ENCODE results near the gene RASD1. TPM values are rescaled to one million over a fixed set of nuclear protein-coding genes. Genes with fewer than 3 reads are reported as not detected.

Gene RASD1
- total RNA-seq, 1 experiment from 2014 or later, result 0.30 TPM

DNA sequence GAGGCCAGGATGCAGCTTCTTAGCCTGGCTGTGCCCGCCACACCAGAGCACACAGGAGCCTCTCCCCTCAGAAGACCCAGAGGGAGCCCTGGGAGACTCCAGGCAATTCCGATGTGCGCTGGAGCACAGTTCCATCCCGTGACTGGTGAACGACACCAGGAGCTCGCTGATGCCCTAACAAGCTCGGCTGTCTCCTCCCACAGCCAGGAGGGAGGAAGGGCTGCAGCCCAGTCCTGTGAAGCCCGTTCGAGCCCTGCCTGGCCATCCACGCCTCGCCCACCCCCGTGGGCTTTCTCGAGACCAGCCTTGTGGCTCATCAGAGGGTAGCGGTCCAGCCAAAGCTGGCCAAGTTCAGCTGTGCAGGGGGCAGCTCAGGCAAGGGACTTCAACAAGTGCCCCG, 21.8 kb upstream of the RASD1 start:
- CTCF ChIA-PET, result no interaction called here

More for the DNA sequence above, 21.8 kb upstream of the RASD1 start:
- no peak overlapping the region for H3K4me2 ChIP-seq (ENCODE audit: low read length)
- H3K36me3 ChIP-seq (ENCODE audit: control insufficient read depth in 1 of 2, insufficient read depth in 2 of 2, low read length in 2 of 2), result no peaks in the 10 kb centered on the region
- H3K9me3 ChIP-seq (ENCODE audit: control insufficient read depth in 1 of 2, insufficient read depth in 1 of 2, low read depth in 1 of 2, low read length in 2 of 2), result no peaks in the 10 kb centered on the region
- intact Hi-C loops (cut with micrococcal nuclease), result no loop called here
- peaks cover 0 to 18% of the 10 kb centered on the region in 2 experiments; a peak in 1 of 4 replicates for H3K4me1 ChIP-seq (ENCODE audit: control insufficient read depth in 1 of 2, insufficient read depth in 2 of 2, low read length in 2 of 2)
- H3K79me2 ChIP-seq (ENCODE audit: insufficient read depth, low read length), result no peaks in the 10 kb centered on the region
- DNase-seq (ENCODE audit: low read depth, low spot score) (no peak), ATAC-seq (no peak)
- no peak overlapping the region for H3K4me3 ChIP-seq (replicated peaks in 1 of 2; ENCODE audit: low read depth in 1 of 2, low read length in 2 of 2)
- no TSS peak for BruUV-seq (replicated peaks)
- no peak for TF ChIP-seq JUND (IDR thresholded peaks at IDR 0.05)
- no peak for TF ChIP-seq EZH2 (IDR thresholded peaks at IDR 0.05)
- no peak for TF ChIP-seq ZBTB33 (IDR thresholded peaks at IDR 0.05; ENCODE audit: extremely low read depth, insufficient replicate concordance, low read length)
- no peak for TF ChIP-seq REST (IDR thresholded peaks at IDR 0.05; ENCODE audit: low read depth)
- no peak for TF ChIP-seq SRF (IDR thresholded peaks at IDR 0.05; ENCODE audit: low read depth)
- TF ChIP-seq, protein P1, sequence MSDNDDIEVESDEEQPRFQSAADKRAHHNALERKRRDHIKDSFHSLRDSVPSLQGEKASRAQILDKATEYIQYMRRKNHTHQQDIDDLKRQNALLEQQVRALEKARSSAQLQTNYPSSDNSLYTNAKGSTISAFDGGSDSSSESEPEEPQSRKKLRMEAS (IDR thresholded peaks at IDR 0.05), result no peak
- TF ChIP-seq TCF7L2 (IDR thresholded peaks at IDR 0.05; ENCODE audit: borderline replicate concordance, extremely low read depth, insufficient read depth, insufficient read length), result no peak
- no peak for TF ChIP-seq ELF1 (IDR thresholded peaks at IDR 0.05; ENCODE audit: borderline replicate concordance, low read depth)
- TF ChIP-seq CEBPB (IDR thresholded peaks at IDR 0.05; ENCODE audit: low read depth), result no peak
- TF ChIP-seq, protein P2, sequence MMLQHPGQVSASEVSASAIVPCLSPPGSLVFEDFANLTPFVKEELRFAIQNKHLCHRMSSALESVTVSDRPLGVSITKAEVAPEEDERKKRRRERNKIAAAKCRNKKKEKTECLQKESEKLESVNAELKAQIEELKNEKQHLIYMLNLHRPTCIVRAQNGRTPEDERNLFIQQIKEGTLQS (IDR thresholded peaks at IDR 0.05), result no peak
- TF ChIP-seq RAD21 (IDR thresholded peaks at IDR 0.05; ENCODE audit: low read depth), result no peak
- TF ChIP-seq FOSL1 (IDR thresholded peaks at IDR 0.05; ENCODE audit: low read depth), result no peak
- H3K27ac ChIP-seq (ENCODE audit: low read depth, low read length), result no peak overlapping the region
- no peaks in the 10 kb centered on the region for H4K20me1 ChIP-seq (ENCODE audit: insufficient read depth)
- H3K9me2 ChIP-seq (ENCODE audit: insufficient read depth), result no peaks in the 10 kb centered on the region
- RAD21 ChIA-PET (ENCODE audit: low non-redundant PET in 1 of 2, low total read pairs in 2 of 2, uncharacterized antibody in 2 of 2, unreplicated experiment in 2 of 2), result no interaction called here
- H3K9ac ChIP-seq (ENCODE audit: low read length), result no peak overlapping the region
- POLR2A ChIA-PET, result no interaction called here
- H3K27me3 ChIP-seq (ENCODE audit: insufficient read depth, low read length), result no peaks in the 10 kb centered on the region
- no peak overlapping the region for H2AFZ ChIP-seq (ENCODE audit: low read depth, low read length, poor library complexity, severe bottlenecking)

All from HCT116 (cell line).